IMR-90 (cell line): ENCODE measurements around the gene ELFN2. TPM values are rescaled to one million over a fixed set of nuclear protein-coding genes. Genes with fewer than 3 reads are reported as not detected.
A peak's percentile ranks its signal among the peaks of the same experiment; 100 is the strongest.

Experiments used
- ATAC-seq: fragments of 200-7000 bp; cut with Tn5 transposase; 2 replicates; pipeline ENCODE4 v1.9.1; 2020; ENCODE audit warnings: low read depth, mild to moderate bottlenecking, moderate library complexity
- BruUV-seq: library from RNA; stranded (reverse); fragments of 400-500 nt; replicated peaks from 2 replicates; lab custom pipeline; 2021; lab: Mats Ljungman, UMichigan
- CTCF ChIA-PET: fragments of 300-600 bp; formaldehyde crosslinking; extraction: SDS; loops from one replicate; lab custom pipeline; 2021; ENCODE audit warnings: antibody characterized with exemption; lab: Yijun Ruan, JAX
- POLR2A ChIA-PET: fragments of 300-600 bp; sonication (Branson Sonifier 250); formaldehyde crosslinking; loops from one replicate; lab custom pipeline; 2022; ENCODE audit warnings: antibody characterized with exemption; ENCODE audit not compliant: unreplicated experiment; lab: Charles Lee
- DNase-seq: peaks from one replicate; pipeline ENCODE4 v3.0.0; 2013
- H2AFZ ChIP-seq: replicated peaks from 2 replicates; pipeline ENCODE3; 2013; ENCODE audit warnings: low read length, mild to moderate bottlenecking; ENCODE audit not compliant: poor library complexity
- H2AK5ac ChIP-seq: 2 replicates; pipeline ENCODE4 v1.6.1; 2013; ENCODE audit warnings: low read depth, low read length, inconsistent platforms
- H2AK9ac ChIP-seq: replicated peaks from 2 replicates; pipeline ENCODE3; 2013; ENCODE audit warnings: mild to moderate bottlenecking, low read depth, low read length, moderate library complexity; ENCODE audit not compliant: poor library complexity
- H2BK120ac ChIP-seq: 2 replicates; pipeline ENCODE4 v1.6.1; 2013; ENCODE audit warnings: low read depth, low read length, inconsistent platforms
- H2BK15ac ChIP-seq: 3 replicates; pipeline ENCODE4 v1.6.1; 2013; ENCODE audit warnings: low read depth, low read length, inconsistent platforms
- H2BK20ac ChIP-seq: 2 replicates; pipeline ENCODE4 v1.6.1; 2013; ENCODE audit warnings: low read depth, mild to moderate bottlenecking, inconsistent platforms, low read length, moderate library complexity
- H2BK5ac ChIP-seq: 2 replicates; pipeline ENCODE4 v1.6.1; 2013; ENCODE audit warnings: mild to moderate bottlenecking, low read depth, low read length, inconsistent platforms; ENCODE audit not compliant: poor library complexity, severe bottlenecking
- H3K14ac ChIP-seq: replicated peaks from 2 replicates; pipeline ENCODE4 v1.6.1; 2013; ENCODE audit warnings: low read depth, low read length, inconsistent platforms
- H3K18ac ChIP-seq: 2 replicates; pipeline ENCODE4 v1.6.1; 2013; ENCODE audit warnings: low read depth, low read length, control low read depth
- H3K23ac ChIP-seq: 2 replicates; pipeline ENCODE4 v1.6.1; 2013; ENCODE audit warnings: low read depth, low read length, inconsistent platforms
- H3K27ac ChIP-seq: 2 replicates; pipeline ENCODE4 v1.5.1; 2013; ENCODE audit warnings: mild to moderate bottlenecking, control low read depth, low read length; ENCODE audit not compliant: insufficient read depth
- H3K27me3 ChIP-seq: 2 replicates; pipeline ENCODE4 v1.6.1; 2013; ENCODE audit warnings: low read length; ENCODE audit not compliant: control insufficient read depth, insufficient read depth
- H3K36me3 ChIP-seq: 2 replicates; pipeline ENCODE4 v1.6.1; 2013; ENCODE audit warnings: low read length, mixed read lengths; ENCODE audit not compliant: control insufficient read depth, insufficient read depth
- H3K4ac ChIP-seq: 2 replicates; pipeline ENCODE4 v1.6.1; 2013; ENCODE audit warnings: low read depth, low read length, inconsistent platforms
- H3K4me1 ChIP-seq: 2 replicates; pipeline ENCODE4 v1.6.1; 2013; ENCODE audit warnings: low read length, mixed read lengths; ENCODE audit not compliant: control insufficient read depth, insufficient read depth
- H3K4me2 ChIP-seq: 2 replicates; pipeline ENCODE4 v1.6.1; 2013; ENCODE audit warnings: low read depth, mild to moderate bottlenecking, control low read depth, low read length, moderate library complexity
- H3K4me3 ChIP-seq: 2 replicates; pipeline ENCODE4 v1.5.1; 2013; ENCODE audit warnings: low read depth, mild to moderate bottlenecking, control low read depth, low read length, moderate library complexity; ENCODE audit not compliant: insufficient read depth
- H3K56ac ChIP-seq: 2 replicates; pipeline ENCODE4 v1.6.1; 2013; ENCODE audit warnings: low read length, inconsistent platforms; ENCODE audit not compliant: insufficient read depth; ENCODE audit errors: extremely low read depth
- H3K79me1 ChIP-seq, 2 experiments: 2 replicates each; pipeline ENCODE4 v1.6.1; 2013; ENCODE audit warnings: low read length in 2 of 2, inconsistent platforms in 1 of 2, low read depth in 1 of 2
- H3K9ac ChIP-seq: 2 replicates; pipeline ENCODE4 v1.6.1; 2013; ENCODE audit warnings: low read depth, low read length, control low read depth
- H3K9me1 ChIP-seq: 2 replicates; pipeline ENCODE4 v1.6.1; 2013; ENCODE audit warnings: low read length, inconsistent platforms; ENCODE audit not compliant: insufficient read depth
- H3K9me3 ChIP-seq: 2 replicates; pipeline ENCODE4 v1.6.1; 2013; ENCODE audit warnings: low read length; ENCODE audit not compliant: control insufficient read depth, insufficient read depth
- H4K20me1 ChIP-seq: 2 replicates; pipeline ENCODE4 v1.6.1; 2013; ENCODE audit warnings: low read length, inconsistent platforms; ENCODE audit not compliant: insufficient read depth
- H4K5ac ChIP-seq: 2 replicates; pipeline ENCODE4 v1.6.1; 2013; ENCODE audit warnings: mild to moderate bottlenecking, low read depth, low read length, control low read depth
- H4K8ac ChIP-seq, 2 experiments: 2 replicates each; pipeline ENCODE4 v1.6.1; 2013; ENCODE audit warnings: low read depth in 2 of 2, low read length in 2 of 2, control low read depth in 1 of 2, inconsistent platforms in 1 of 2
- H4K91ac ChIP-seq: 2 replicates; pipeline ENCODE4 v1.6.1; 2013; ENCODE audit warnings: low read depth, low read length, inconsistent platforms; ENCODE audit not compliant: insufficient read depth
- MXI1 ChIP-seq: IDR thresholded peaks from 2 replicates; pipeline ENCODE4 v1.6.1; 2012; ENCODE audit warnings: low read depth, mild to moderate bottlenecking, low read length, moderate library complexity, borderline replicate concordance
- NFE2L2 ChIP-seq: fragments of 150-350 bp; IDR thresholded peaks from 2 replicates; pipeline ENCODE4 v1.6.1; 2016; ENCODE audit warnings: low read depth, mild to moderate bottlenecking, low read length
- POLR2A ChIP-seq: IDR thresholded peaks from 2 replicates; pipeline ENCODE4 v1.6.1; 2012; ENCODE audit warnings: mild to moderate bottlenecking, low read depth, low read length
- RCOR1 ChIP-seq: IDR thresholded peaks from 2 replicates; pipeline ENCODE4 v1.6.1; 2012; ENCODE audit warnings: mild to moderate bottlenecking, low read length, improper control_type of control experiment; ENCODE audit not compliant: insufficient replicate concordance
- RFX5 ChIP-seq: IDR thresholded peaks from 2 replicates; pipeline ENCODE4 v1.8.0; 2012; ENCODE audit warnings: low read depth, mild to moderate bottlenecking, low read length, moderate library complexity
- SMC3 ChIP-seq: fragments of 150-350 bp; IDR thresholded peaks from 2 replicates; pipeline ENCODE4 v1.6.1; 2016; ENCODE audit warnings: low read depth, mild to moderate bottlenecking, antibody characterized with exemption, low read length, moderate library complexity
- WGBS, 2 experiments: methylation state at CpG; one replicate each; pipeline versions ENCODE4 v1.1.5 to v1.1.7; 2013; ENCODE audit warnings: missing lambda C conversion rate in 2 of 2; ENCODE audit not compliant: insufficient read length in 1 of 2; ENCODE audit errors: extremely low coverage in 2 of 2; 5-methylcytosine and 5-hydroxymethylcytosine counted together
- dilution Hi-C: fragments of 300-500 bp; cut with HindIII; formaldehyde crosslinking; loops from one replicate; pipeline ENCODE4 v1.14.3; 2018; ENCODE audit warnings: low sequenced_read_pairs; ENCODE audit not compliant: unreplicated experiment
- in situ Hi-C: fragments of 300-500 bp; cut with MboI; formaldehyde crosslinking; loops from 3 replicates; pipeline ENCODE4 v1.14.3; 2019; ENCODE audit warnings: low sequenced_read_pairs, inconsistent platforms, mixed read lengths
- intact Hi-C: fragments of 100-400 bp; cut with micrococcal nuclease; formaldehyde crosslinking; loops from 2 replicates; pipeline ENCODE4 v1.10.0; 2022
- polyA plus RNA-seq, 3 experiments: library from polyadenylated mRNA; depleted of rRNA; stranded (reverse); fragments of >200 nt; gene quantifications; 2 replicates each; pipeline ENCODE4 v1.2.3, GENCODE V29; 2012; ENCODE audit warnings: low replicate concordance in 1 of 3
- total RNA-seq: library from RNA; depleted of rRNA; stranded (reverse); fragments of >200 nt; gene quantifications from 2 replicates; pipeline ENCODE4 v1.2.3, GENCODE V29; 2012

ELFN2 gene
- total and polyA plus RNA-seq, 2 of the 4 experiments (the other 2 are of a cell fraction): 0.72 to 5.0 TPM

- in situ Hi-C loops: loop anchor here (5.0 kb wide), 1 partner anchor 138 kb away; no protein-coding TSS in a partner anchor
- Histone ChIP-seq H3K36me3 (no peaks in the 10 kb centered on the region), H3K9ac (no peak overlapping the region), H4K5ac (no peak overlapping the region), H3K18ac (no peak overlapping the region), H2BK5ac (no peak overlapping the region), H3K9me1 (no peaks in the 10 kb centered on the region), H2BK20ac (no peak overlapping the region), H2BK15ac (no peak overlapping the region), H3K4me3 (no peak overlapping the region), H4K8ac (no peak overlapping the region), H3K27me3 (peaks cover 4% of the 10 kb centered on the region; the same call in 1 of the 2 replicates), H2BK120ac (no peak overlapping the region), H2AK9ac (peak overlapping the region; percentile 47), H3K9me3 (no peaks in the 10 kb centered on the region), H3K4me2 (no peak overlapping the region), H2AK5ac (no peak overlapping the region), H4K20me1 (no peaks in the 10 kb centered on the region), H3K4ac (0 out of 2 replicates have a peak overlapping the region, but pooled peaks have one; percentile 10), H3K23ac (no peak overlapping the region), H4K91ac (peak overlapping the region; percentile 49; the same call in 1 of the 2 replicates), H3K27ac (no peak overlapping the region), H3K56ac (no peak overlapping the region), H3K4me1 (peaks cover 8% of the 10 kb centered on the region), H3K79me1 (no peaks in the 10 kb centered on the region), H2AFZ (no peak overlapping the region), H3K14ac (no peak overlapping the region)
- dilution Hi-C loops: no loop called here
- ChIA-PET POLR2A (no interaction called here), CTCF (no interaction called here)
- BruUV-seq: no TSS peak
- intact Hi-C loops: loop anchor here (5.0 kb wide), 1 partner anchor 218 kb away; no protein-coding TSS in a partner anchor
- DNase-seq (no peak), ATAC-seq (no peak)
- no peak for TF ChIP-seq RFX5
- TF ChIP-seq RCOR1: no peak
- no peak for TF ChIP-seq SMC3
- no peak for TF ChIP-seq POLR2A
- TF ChIP-seq MXI1: no peak
- TF ChIP-seq NFE2L2: no peak
- WGBS, 2 experiments: 82 to 100% methylated on average over 1 to 2 of the region's 10 CpGs
These were observed 107.8 kb downstream of the ELFN2 start for GRCh38 chr22:37319469-37319868.
